GM19468 (cell line): ENCODE data around the gene ST6GALNAC1.

Experiments used
- ATAC-seq: cut with Tn5 transposase; IDR thresholded peaks from one replicate; pipeline ENCODE4 v1.9.1; 2021; ENCODE audit warnings: mild to moderate bottlenecking, moderate library complexity, moderate number of reproducible peaks; ENCODE audit not compliant: unreplicated experiment; ENCODE audit errors: extremely low read depth

Gene ST6GALNAC1

GRCh38 chr17:76676629-76677028, 33.1 kb upstream of the ST6GALNAC1 start:
- no peak for ATAC-seq

GRCh38 chr17:76675648-76676047, 32.1 kb upstream of the ST6GALNAC1 start:
- ATAC-seq, result no peak

- ATAC-seq, result no peak
Observed at GRCh38 chr17:76674600-76674999, 31.0 kb upstream of the ST6GALNAC1 start.

- no peak for ATAC-seq
Observed at GRCh38 chr17:76673729-76674128, 30.2 kb upstream of the ST6GALNAC1 start.

GRCh38 chr17:76672892-76673291, 29.3 kb upstream of the ST6GALNAC1 start:
- no peak for ATAC-seq

- ATAC-seq, result no peak
Observed at GRCh38 chr17:76672270-76672851, 28.8 kb upstream of the ST6GALNAC1 start.

- no peak for ATAC-seq
Observed at GRCh38 chr17:76671912-76672262, 28.3 kb upstream of the ST6GALNAC1 start.

- peak; percentile 94 for ATAC-seq
Observed at GRCh38 chr17:76671123-76671911, 27.8 kb upstream of the ST6GALNAC1 start.

- no peak for ATAC-seq
Observed at GRCh38 chr17:76670718-76671122, 27.2 kb upstream of the ST6GALNAC1 start.

GRCh38 chr17:76670020-76670717, 26.6 kb upstream of the ST6GALNAC1 start:
- no peak for ATAC-seq

GRCh38 chr17:76667786-76668453, 24.4 kb upstream of the ST6GALNAC1 start:
- ATAC-seq, result no peak

- no peak for ATAC-seq
Observed at GRCh38 chr17:76667491-76667755, 23.9 kb upstream of the ST6GALNAC1 start.

- no peak for ATAC-seq
Observed at GRCh38 chr17:76660656-76661042, 17.1 kb upstream of the ST6GALNAC1 start.

GRCh38 chr17:76659928-76660655, 16.5 kb upstream of the ST6GALNAC1 start:
- ATAC-seq, result no peak

- no peak for ATAC-seq
Observed at GRCh38 chr17:76658242-76658662, 14.7 kb upstream of the ST6GALNAC1 start.

GRCh38 chr17:76657505-76658241, 14.1 kb upstream of the ST6GALNAC1 start:
- no peak for ATAC-seq

GRCh38 chr17:76654408-76654807, 10.9 kb upstream of the ST6GALNAC1 start:
- ATAC-seq, result no peak

- no peak for ATAC-seq
Observed at GRCh38 chr17:76650504-76650903, 6.9 kb upstream of the ST6GALNAC1 start.

- no peak for ATAC-seq
Observed at GRCh38 chr17:76646712-76647111, 3.2 kb upstream of the ST6GALNAC1 start.

GRCh38 chr17:76645481-76645880, 1.9 kb upstream of the ST6GALNAC1 start:
- ATAC-seq, result no peak
